Cerebellar nuclear complex (tissue), 1 donor: Measurements from ENCODE around the gene FGF22.
"Not testable (repeated sequence)": the region's sequence is repeated elsewhere in the genome, so short reads cannot be mapped to it uniquely, and the experiment has no call there.

ENCODE experiments used
- DNase-seq, 2 experiments: peaks; one replicate each; lab custom pipeline; 2025; lab: John Stamatoyannopoulos, UW

The FGF22 gene

GRCh38 chr19:607301-608154, 32.2 kb upstream of the FGF22 start:
- no peak for DNase-seq

- DNase-seq = no peak
These were observed 31.3 kb upstream of the FGF22 start for GRCh38 chr19:608155-609003.

GRCh38 chr19:609004-609346, 30.7 kb upstream of the FGF22 start:
- no peak for DNase-seq

GRCh38 chr19:610071-610800, 29.4 kb upstream of the FGF22 start:
- no peak for DNase-seq

- DNase-seq = no peak
These were observed 28.7 kb upstream of the FGF22 start for GRCh38 chr19:610801-611480.

GRCh38 chr19:611481-611868, 28.2 kb upstream of the FGF22 start:
- DNase-seq = no peak

- no peak for DNase-seq
These were observed 26.7 kb upstream of the FGF22 start for GRCh38 chr19:612941-613340.

- DNase-seq = no peak
These were observed 25.7 kb upstream of the FGF22 start for GRCh38 chr19:613732-614567.

- no peak for DNase-seq
These were observed 24.1 kb upstream of the FGF22 start for GRCh38 chr19:615619-616018.

- DNase-seq = no peak
These were observed 23.5 kb upstream of the FGF22 start for GRCh38 chr19:616062-616700.

GRCh38 chr19:616747-617526, 22.7 kb upstream of the FGF22 start:
- DNase-seq = no peak

- DNase-seq = no peak
These were observed 22.0 kb upstream of the FGF22 start for GRCh38 chr19:617551-618246.

GRCh38 chr19:618247-618619, 21.4 kb upstream of the FGF22 start:
- no peak for DNase-seq

- DNase-seq = no peak
These were observed 20.9 kb upstream of the FGF22 start for GRCh38 chr19:618674-619285.

GRCh38 chr19:619286-620002, 20.2 kb upstream of the FGF22 start:
- DNase-seq = no peak

GRCh38 chr19:620166-620862, 19.4 kb upstream of the FGF22 start:
- no peak for DNase-seq

- DNase-seq = not testable (repeated sequence)
These were observed 18.5 kb upstream of the FGF22 start for GRCh38 chr19:621191-621590.
